Endothelial cell (in vitro differentiated cells): ENCODE data around the gene UPF1. TPM values are rescaled to one million over a fixed set of nuclear protein-coding genes. Genes with fewer than 3 reads are reported as not detected.

Experiments used
- DNase-seq: peaks from one replicate; pipeline ENCODE4 v3.0.0; 2021; ENCODE audit warnings: low spot score
- H3K27ac Mint-ChIP-seq: one replicate; pipeline ENCODE4 v1.8.0; 2021; ENCODE audit warnings: mixed read lengths, inconsistent platforms; ENCODE audit not compliant: unreplicated experiment
- H3K27me3 Mint-ChIP-seq: one replicate; pipeline ENCODE4 v1.8.0; 2021; ENCODE audit warnings: mild to moderate bottlenecking, moderate library complexity, mixed read lengths, inconsistent platforms; ENCODE audit not compliant: unreplicated experiment
- H3K36me3 Mint-ChIP-seq: one replicate; pipeline ENCODE4 v1.8.0; 2021; ENCODE audit warnings: mild to moderate bottlenecking, low read depth, mixed read lengths, inconsistent platforms; ENCODE audit not compliant: unreplicated experiment
- H3K4me1 Mint-ChIP-seq: one replicate; pipeline ENCODE4 v1.8.0; 2021; ENCODE audit warnings: mild to moderate bottlenecking, mixed read lengths, inconsistent platforms; ENCODE audit not compliant: unreplicated experiment
- H3K4me3 Mint-ChIP-seq: one replicate; pipeline ENCODE4 v1.8.0; 2021; ENCODE audit warnings: mild to moderate bottlenecking, mixed read lengths, inconsistent platforms; ENCODE audit not compliant: unreplicated experiment
- H3K9me3 Mint-ChIP-seq: one replicate; pipeline ENCODE4 v1.8.0; 2021; ENCODE audit warnings: mixed read lengths, inconsistent platforms; ENCODE audit not compliant: unreplicated experiment
- CTCF ChIP-seq: fragments of 200-600 bp; sonication (generic); IDR thresholded peaks from one replicate; pipeline ENCODE4 v1.5.0; 2021; ENCODE audit warnings: antibody characterized with exemption; ENCODE audit not compliant: unreplicated experiment
- total RNA-seq: library from RNA; stranded (reverse); fragmentation: NEBNext Ultra II Directional; extraction: Animal tissue kit (Norgen Biotek cat#: 25700); gene quantifications from one replicate; pipeline ENCODE4 v1.2.1, GENCODE V29; 2021; ENCODE audit not compliant: unreplicated experiment

UPF1 gene
- total RNA-seq, 1 donor from 2014 or later: 69.8 TPM

- no peak for DNase-seq
- Mint-ChIP-seq H3K27me3 (peaks cover 16% of the 10 kb centered on the region), H3K4me3 (peak overlapping the region; percentile 92), H3K4me1 (no peaks in the 10 kb centered on the region), H3K9me3 (no peaks in the 10 kb centered on the region), H3K36me3 (peaks cover 16% of the 10 kb centered on the region), H3K27ac (no peak overlapping the region)
- TF ChIP-seq CTCF: no peak
Measured at GRCh38 chr19:18897094-18898029, 65.6 kb downstream of the UPF1 start.

- Mint-ChIP-seq H3K36me3 (peaks cover 19% of the 10 kb centered on the region), H3K27me3 (peaks cover 16% of the 10 kb centered on the region), H3K27ac (no peak overlapping the region), H3K4me3 (no peak overlapping the region), H3K4me1 (no peaks in the 10 kb centered on the region), H3K9me3 (no peaks in the 10 kb centered on the region)
- DNase-seq: no peak
- TF ChIP-seq CTCF: no peak
Measured at GRCh38 chr19:18898081-18898606, 66.4 kb downstream of the UPF1 start.

GRCh38 chr19:18898607-18899408 is 67.0 kb downstream of the UPF1 start:
- H3K4me3 Mint-ChIP-seq: no peak overlapping the region
- H3K27ac Mint-ChIP-seq: no peak overlapping the region
- TF ChIP-seq CTCF: no peak
- peaks cover 19% of the 10 kb centered on the region for H3K36me3 Mint-ChIP-seq
- H3K27me3 Mint-ChIP-seq: peaks cover 13% of the 10 kb centered on the region
- H3K4me1 Mint-ChIP-seq: no peaks in the 10 kb centered on the region
- no peak for DNase-seq
- H3K9me3 Mint-ChIP-seq: no peaks in the 10 kb centered on the region

- no peak overlapping the region for H3K27ac Mint-ChIP-seq
Measured at GRCh38 chr19:18899624-18900560, 68.1 kb downstream of the UPF1 start.

More at GRCh38 chr19:18899624-18900560, 68.1 kb downstream of the UPF1 start:
- no peak for DNase-seq
- no peak overlapping the region for H3K4me3 Mint-ChIP-seq
- no peak for TF ChIP-seq CTCF
- H3K36me3 Mint-ChIP-seq: peaks cover 19% of the 10 kb centered on the region
- H3K4me1 Mint-ChIP-seq: no peaks in the 10 kb centered on the region
- no peaks in the 10 kb centered on the region for H3K9me3 Mint-ChIP-seq
- peaks cover 13% of the 10 kb centered on the region for H3K27me3 Mint-ChIP-seq
